ENCODE measurements around the gene NTNG1. TPM values are rescaled to one million over a fixed set of nuclear protein-coding genes. Genes with fewer than 3 reads are reported as not detected.
A peak's percentile ranks its signal among the peaks of the same experiment; 100 is the strongest.

NTNG1 gene
- total and polyA plus RNA-seq, 10 of the 15 experiments (the other 5 are each of a cell fraction or from before 2014, with no cell fraction given): 0.18 to 2.3 (median 1.1) TPM; not detected in 1

- in situ Hi-C loops (cut with MboI): no loop called here
- RAD21 ChIA-PET (ENCODE audit: unreplicated experiment): no interaction called here
- POLR2A ChIA-PET: no interaction called here
- SMC1A ChIA-PET (ENCODE audit: uncharacterized antibody, unreplicated experiment): interaction anchor here (0.6 to 1.7 kb wide), 5 partner anchors 8 to 1653 kb away, joined by 3 to 5 read pairs (median 4); no protein-coding TSS in a partner anchor
- CTCF ChIA-PET: interaction anchor here (0.6 to 0.9 kb wide), 3 partner anchors 102 to 664 kb away, joined by 3 to 4 read pairs (median 3); no protein-coding TSS in a partner anchor
- ATAC-seq (no peak), DNase-seq (ENCODE audit: low read depth, low spot score) (no peak), FAIRE-seq (no peak)
- intact Hi-C loops (cut with micrococcal nuclease; ENCODE audit: unreplicated experiment): no loop called here
- no peak for TF ChIP-seq SMARCA5 (IDR thresholded peaks at IDR 0.05)
- WGBS (ENCODE audit: insufficient coverage, insufficient replicate concordance, low lambda C conversion rate, missing lambda C conversion rate): 0% methylated on average over 1 of the region's 1 CpG
- Histone ChIP-seq H3K4me2 (ENCODE audit: control insufficient read depth, insufficient read depth) (no peak overlapping the region), H3K36me3 (ENCODE audit: control insufficient read depth in 2 of 2, insufficient read depth in 2 of 2, low read length in 1 of 2) (no peaks in the 10 kb centered on the region), H2AFZ (ENCODE audit: control insufficient read depth, low read depth, low read length) (no peak overlapping the region), H3K4me1 (ENCODE audit: control insufficient read depth, insufficient read depth, low read length) (no peaks in the 10 kb centered on the region), H3K27ac (ENCODE audit: control insufficient read depth, insufficient read depth) (no peak overlapping the region), H3K27me3 (replicated peaks in 1 of 2; ENCODE audit: control insufficient read depth in 2 of 2, insufficient read depth in 2 of 2, low read length in 1 of 2) (no peaks in the 10 kb centered on the region), H3K9me3 (replicated peaks; ENCODE audit: control insufficient read depth, insufficient read depth, low read length) (no peaks in the 10 kb centered on the region), H3K4me3 (no peak overlapping the region), H3K79me2 (ENCODE audit: control insufficient read depth, insufficient read depth, low read length) (no peaks in the 10 kb centered on the region), H3K9ac (ENCODE audit: control insufficient read depth, insufficient read depth, low read length) (no peak overlapping the region), H4K20me1 (ENCODE audit: control insufficient read depth, insufficient read depth) (no peaks in the 10 kb centered on the region)
- BruUV-seq (replicated peaks): no TSS peak
Measured at GRCh38 chr1:107357376-107357775, 216.5 kb downstream of the NTNG1 start.

GRCh38 chr1:107358619-107359327, 217.9 kb downstream of the NTNG1 start:
- in situ Hi-C loops (cut with MboI): no loop called here
- ChIA-PET POLR2A (no interaction called here), SMC1A (ENCODE audit: uncharacterized antibody, unreplicated experiment) (interaction anchor here (0.6 to 1.7 kb wide), 10 partner anchors 9 to 170 kb away, joined by 3 to 5 read pairs (median 4); no protein-coding TSS in a partner anchor), CTCF (interaction anchor here (0.7 to 2.0 kb wide), 3 partner anchors 82 to 170 kb away, joined by 3 to 4 read pairs (median 4); no protein-coding TSS in a partner anchor), RAD21 (ENCODE audit: unreplicated experiment) (no interaction called here)
- Histone ChIP-seq H2AFZ (ENCODE audit: control insufficient read depth, low read depth, low read length) (peak overlapping the region; percentile 19; the same call in 1 of the 2 replicates), H3K36me3 (ENCODE audit: control insufficient read depth in 2 of 2, insufficient read depth in 2 of 2, low read length in 1 of 2) (no peaks in the 10 kb centered on the region), H3K9me3 (replicated peaks; ENCODE audit: control insufficient read depth, insufficient read depth, low read length) (no peaks in the 10 kb centered on the region), H3K27me3 (replicated peaks in 1 of 2; ENCODE audit: control insufficient read depth in 2 of 2, insufficient read depth in 2 of 2, low read length in 1 of 2) (no peaks in the 10 kb centered on the region), H3K27ac (ENCODE audit: control insufficient read depth, insufficient read depth) (no peak overlapping the region), H4K20me1 (ENCODE audit: control insufficient read depth, insufficient read depth) (no peaks in the 10 kb centered on the region), H3K79me2 (ENCODE audit: control insufficient read depth, insufficient read depth, low read length) (no peaks in the 10 kb centered on the region), H3K4me3 (no peak overlapping the region), H3K4me2 (ENCODE audit: control insufficient read depth, insufficient read depth) (no peak overlapping the region), H3K4me1 (ENCODE audit: control insufficient read depth, insufficient read depth, low read length) (no peaks in the 10 kb centered on the region), H3K9ac (ENCODE audit: control insufficient read depth, insufficient read depth, low read length) (no peak overlapping the region)
- no peak for DNase-seq (ENCODE audit: low read depth, low spot score)
- ATAC-seq: no peak
- BruUV-seq (replicated peaks): no TSS peak
- FAIRE-seq: no peak
- 20% methylated on average over 5 of the region's 5 CpGs for WGBS (ENCODE audit: insufficient coverage, insufficient replicate concordance, low lambda C conversion rate, missing lambda C conversion rate)
- intact Hi-C loops (cut with micrococcal nuclease; ENCODE audit: unreplicated experiment): no loop called here
- TF ChIP-seq NBN (IDR thresholded peaks at IDR 0.05) (no peak), HCFC1 (IDR thresholded peaks at IDR 0.05; ENCODE audit: low read length) (no peak), STAT3 (IDR thresholded peaks at IDR 0.05; ENCODE audit: low read depth, low read length) (no peak), HDGF (IDR thresholded peaks at IDR 0.05) (no peak), JUND (IDR thresholded peaks at IDR 0.05; ENCODE audit: low read depth, low read length) (no peak)
